H9 (cell line): ENCODE measurements around the gene KIF12. TPM values are rescaled to one million over a fixed set of nuclear protein-coding genes. Genes with fewer than 3 reads are reported as not detected.

Source experiments
- DNase-seq: peaks from one replicate; pipeline ENCODE4 v3.0.0-alpha.2; 2017
- H2AFZ ChIP-seq: one replicate; pipeline ENCODE4 v1.6.1; 2013; ENCODE audit warnings: mild to moderate bottlenecking, low read length, control low read depth, moderate library complexity
- H2AK5ac ChIP-seq: 2 replicates; pipeline ENCODE4 v1.6.1; 2013; ENCODE audit warnings: low read length, control low read depth, mixed read lengths; ENCODE audit not compliant: insufficient read length
- H2BK120ac ChIP-seq: one replicate; pipeline ENCODE4 v1.6.1; 2013; ENCODE audit warnings: low read depth, mild to moderate bottlenecking, low read length, control low read depth, inconsistent platforms; ENCODE audit not compliant: poor library complexity, severe bottlenecking
- H2BK12ac ChIP-seq: 2 replicates; pipeline ENCODE4 v1.6.1; 2013; ENCODE audit warnings: low read length, control low read depth, mixed read lengths, low read depth; ENCODE audit not compliant: insufficient read length
- H2BK15ac ChIP-seq: 2 replicates; pipeline ENCODE4 v1.6.1; 2013; ENCODE audit warnings: low read depth, low read length, control low read depth
- H2BK20ac ChIP-seq: one replicate; pipeline ENCODE4 v1.6.1; 2013; ENCODE audit warnings: low read depth, mild to moderate bottlenecking, low read length, control low read depth, inconsistent platforms; ENCODE audit not compliant: poor library complexity, severe bottlenecking
- H2BK5ac ChIP-seq: 2 replicates; pipeline ENCODE4 v1.6.1; 2013; ENCODE audit warnings: low read length, control low read depth, mixed read lengths; ENCODE audit not compliant: insufficient read length
- H3K14ac ChIP-seq: 2 replicates; pipeline ENCODE4 v1.6.1; 2013; ENCODE audit warnings: low read length, control low read depth; ENCODE audit not compliant: insufficient read depth
- H3K18ac ChIP-seq: 2 replicates; pipeline ENCODE4 v1.6.1; 2013; ENCODE audit warnings: low read depth, mild to moderate bottlenecking, mixed read lengths, low read length, control low read depth; ENCODE audit not compliant: insufficient read length
- H3K23ac ChIP-seq: 2 replicates; pipeline ENCODE4 v1.6.1; 2013; ENCODE audit warnings: low read length, control low read depth, mixed read lengths, low read depth; ENCODE audit not compliant: insufficient read length
- H3K23me2 ChIP-seq: 2 replicates; pipeline ENCODE4 v1.6.1; 2013; ENCODE audit warnings: low read depth, mild to moderate bottlenecking, mixed read lengths, low read length, control low read depth; ENCODE audit not compliant: insufficient read length, poor library complexity, severe bottlenecking
- H3K27ac ChIP-seq: 2 replicates; pipeline ENCODE4 v1.5.1; 2013; ENCODE audit warnings: low read length, control low read depth, mixed read lengths, low read depth; ENCODE audit not compliant: insufficient read length
- H3K27me3 ChIP-seq: 2 replicates; pipeline ENCODE4 v1.6.1; 2013; ENCODE audit warnings: low read length, control low read depth, inconsistent platforms; ENCODE audit not compliant: insufficient read depth
- H3K4ac ChIP-seq: 2 replicates; pipeline ENCODE4 v1.6.1; 2013; ENCODE audit warnings: low read depth, mild to moderate bottlenecking, control low read depth, inconsistent platforms, low read length, moderate library complexity
- H3K4me1 ChIP-seq: 2 replicates; pipeline ENCODE4 v1.6.1; 2013; ENCODE audit warnings: low read length, control low read depth, inconsistent platforms; ENCODE audit not compliant: insufficient read depth
- H3K4me2 ChIP-seq: 2 replicates; pipeline ENCODE4 v1.6.1; 2013; ENCODE audit warnings: low read length, control low read depth, mixed read lengths; ENCODE audit not compliant: insufficient read length, insufficient read depth
- H3K56ac ChIP-seq: 2 replicates; pipeline ENCODE4 v1.6.1; 2013; ENCODE audit warnings: low read depth, mild to moderate bottlenecking, mixed read lengths, low read length, control low read depth; ENCODE audit not compliant: insufficient read length
- H3K79me1 ChIP-seq: 2 replicates; pipeline ENCODE4 v1.6.1; 2013; ENCODE audit warnings: low read depth, mild to moderate bottlenecking, moderate library complexity, low read length, control low read depth, inconsistent platforms; ENCODE audit not compliant: insufficient read depth, poor library complexity, severe bottlenecking
- H3K79me2 ChIP-seq: 2 replicates; pipeline ENCODE4 v1.6.1; 2013; ENCODE audit warnings: low read length, control low read depth, inconsistent platforms; ENCODE audit not compliant: insufficient read depth
- H3K9ac ChIP-seq: 2 replicates; pipeline ENCODE4 v1.6.1; 2013; ENCODE audit warnings: low read length, control low read depth, mixed read lengths; ENCODE audit not compliant: insufficient read length; ENCODE audit errors: extremely low read depth
- H3K9me3 ChIP-seq: one replicate; pipeline ENCODE4 v1.6.1; 2013; ENCODE audit warnings: low read depth, low read length, inconsistent platforms; ENCODE audit not compliant: control insufficient read depth
- H3T11ph ChIP-seq: one replicate; pipeline ENCODE4 v1.6.1; 2013; ENCODE audit warnings: mild to moderate bottlenecking, low read length, control low read depth, inconsistent platforms
- H4K20me1 ChIP-seq: one replicate; pipeline ENCODE4 v1.6.1; 2013; ENCODE audit not compliant: control insufficient read depth, insufficient read length, insufficient read depth
- H4K5ac ChIP-seq: 2 replicates; pipeline ENCODE4 v1.6.1; 2013; ENCODE audit warnings: low read depth, mild to moderate bottlenecking, mixed read lengths, low read length, control low read depth; ENCODE audit not compliant: insufficient read length
- H4K8ac ChIP-seq: replicated peaks from 2 replicates; pipeline ENCODE4 v1.6.1; 2013; ENCODE audit warnings: low read length, control low read depth, mixed read lengths, low read depth; ENCODE audit not compliant: insufficient read length
- H4K91ac ChIP-seq: 2 replicates; pipeline ENCODE4 v1.6.1; 2013; ENCODE audit warnings: low read depth, mild to moderate bottlenecking, moderate library complexity, mixed read lengths, low read length, control low read depth; ENCODE audit not compliant: insufficient read length
- H3K27ac Mint-ChIP-seq, 3 experiments: 2 replicates in 2 of 3; 3 replicates in 1 of 3; pipeline ENCODE4 v1.8.0; 2020 to 2021; ENCODE audit warnings: mixed read lengths in 3 of 3, mild to moderate bottlenecking in 1 of 3, moderate library complexity in 1 of 3
- H3K27me3 Mint-ChIP-seq: 2 replicates; pipeline ENCODE4 v1.8.0; 2021; ENCODE audit warnings: low read depth, mild to moderate bottlenecking, moderate library complexity, mixed read lengths
- H3K36me3 Mint-ChIP-seq, 3 experiments: 2 replicates in 2 of 3; 3 replicates in 1 of 3; pipeline ENCODE4 v1.8.0; 2020 to 2021; ENCODE audit warnings: low read depth in 3 of 3, mixed read lengths in 3 of 3; ENCODE audit not compliant: insufficient read depth in 1 of 3
- H3K4me1 Mint-ChIP-seq, 2 experiments: 2 replicates each; pipeline ENCODE4 v1.8.0; 2020; ENCODE audit warnings: mixed read lengths in 2 of 2
- H3K4me3 Mint-ChIP-seq, 2 experiments: 2 replicates in 1 of 2; 3 replicates in 1 of 2; pipeline ENCODE4 v1.8.0; 2020 to 2021; ENCODE audit warnings: mild to moderate bottlenecking in 2 of 2, mixed read lengths in 2 of 2, moderate library complexity in 1 of 2
- H3K9me3 Mint-ChIP-seq, 2 experiments: 2 replicates in 1 of 2; 3 replicates in 1 of 2; pipeline ENCODE4 v1.8.0; 2020; ENCODE audit warnings: mild to moderate bottlenecking in 2 of 2, mixed read lengths in 2 of 2, moderate library complexity in 1 of 2
- WGBS: extraction: QIAGEN DNeasy Blood & Tissue Kit; methylation state at CpG from one replicate; pipeline ENCODE4 v1.1.7; 2013; ENCODE audit warnings: missing lambda C conversion rate, low lambda C conversion rate, mixed read lengths; ENCODE audit not compliant: insufficient read length; ENCODE audit errors: extremely low coverage; 5-methylcytosine and 5-hydroxymethylcytosine counted together
- total RNA-seq: library from RNA; stranded (reverse); gene quantifications from 2 replicates; pipeline ENCODE4 v1.2.1, GENCODE V29; 2021
- TF ChIP-seq, protein P1 (sequence below): fragments of 200-600 bp; sonication (generic); conservative IDR thresholded peaks from 3 replicates; pipeline ENCODE4 v1.8.0; 2021; ENCODE audit warnings: antibody characterized with exemption, mild to moderate bottlenecking

The KIF12 gene
- total RNA-seq, 1 experiment from 2014 or later: 3.3 TPM

- Histone ChIP-seq H4K91ac (no peak overlapping the region), H4K5ac (no peak overlapping the region), H3K9ac (no peak overlapping the region), H2BK5ac (no peak overlapping the region), H3T11ph (no peak overlapping the region), H3K56ac (no peak overlapping the region), H2AK5ac (no peak overlapping the region), H3K27ac (no peak overlapping the region), H3K9me3 (no peaks in the 10 kb centered on the region), H4K20me1 (no peaks in the 10 kb centered on the region), H2BK15ac (no peak overlapping the region), H3K4me2 (no peak overlapping the region), H2BK20ac (no peak overlapping the region), H2BK12ac (no peak overlapping the region), H2AFZ (no peak overlapping the region), H4K8ac (no peak overlapping the region), H3K27me3 (no peaks in the 10 kb centered on the region), H3K23ac (no peak overlapping the region), H3K79me1 (no peaks in the 10 kb centered on the region), H3K23me2 (no peaks in the 10 kb centered on the region), H3K4me1 (no peaks in the 10 kb centered on the region), H3K4ac (no peak overlapping the region), H3K18ac (no peak overlapping the region), H3K14ac (no peak overlapping the region), H3K79me2 (no peaks in the 10 kb centered on the region), H2BK120ac (no peak overlapping the region)
- peaks cover 0 to 3% of the 10 kb centered on the region in 2 experiments; a peak in 2 of 5 replicates for H3K9me3 Mint-ChIP-seq
- H3K4me3 Mint-ChIP-seq: no peak overlapping the region
- TF ChIP-seq, protein P1, sequence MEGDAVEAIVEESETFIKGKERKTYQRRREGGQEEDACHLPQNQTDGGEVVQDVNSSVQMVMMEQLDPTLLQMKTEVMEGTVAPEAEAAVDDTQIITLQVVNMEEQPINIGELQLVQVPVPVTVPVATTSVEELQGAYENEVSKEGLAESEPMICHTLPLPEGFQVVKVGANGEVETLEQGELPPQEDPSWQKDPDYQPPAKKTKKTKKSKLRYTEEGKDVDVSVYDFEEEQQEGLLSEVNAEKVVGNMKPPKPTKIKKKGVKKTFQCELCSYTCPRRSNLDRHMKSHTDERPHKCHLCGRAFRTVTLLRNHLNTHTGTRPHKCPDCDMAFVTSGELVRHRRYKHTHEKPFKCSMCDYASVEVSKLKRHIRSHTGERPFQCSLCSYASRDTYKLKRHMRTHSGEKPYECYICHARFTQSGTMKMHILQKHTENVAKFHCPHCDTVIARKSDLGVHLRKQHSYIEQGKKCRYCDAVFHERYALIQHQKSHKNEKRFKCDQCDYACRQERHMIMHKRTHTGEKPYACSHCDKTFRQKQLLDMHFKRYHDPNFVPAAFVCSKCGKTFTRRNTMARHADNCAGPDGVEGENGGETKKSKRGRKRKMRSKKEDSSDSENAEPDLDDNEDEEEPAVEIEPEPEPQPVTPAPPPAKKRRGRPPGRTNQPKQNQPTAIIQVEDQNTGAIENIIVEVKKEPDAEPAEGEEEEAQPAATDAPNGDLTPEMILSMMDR: no peak
- no CpG with 5 or more reads among the region's 1 CpG for WGBS
- H3K36me3 Mint-ChIP-seq: no peaks in the 10 kb centered on the region; a peak in 1 of 7 replicates
- no peak overlapping the region for H3K27ac Mint-ChIP-seq
- no peak for DNase-seq
- H3K27me3 Mint-ChIP-seq: peaks cover 34% of the 10 kb centered on the region
- H3K4me1 Mint-ChIP-seq: peaks cover 7 to 26% of the 10 kb centered on the region in 2 experiments
Measured at GRCh38 chr9:114124138-114124537, 25.0 kb upstream of the KIF12 start.
